DMS79 treated with DMSO at 0.1 percent for 48 hours (cell line): ENCODE data around the gene CCDC50.

ENCODE experiments used
- DNase-seq: peaks from one replicate; lab custom pipeline; 2025; lab: John Stamatoyannopoulos, UW

CCDC50 gene

DNA sequence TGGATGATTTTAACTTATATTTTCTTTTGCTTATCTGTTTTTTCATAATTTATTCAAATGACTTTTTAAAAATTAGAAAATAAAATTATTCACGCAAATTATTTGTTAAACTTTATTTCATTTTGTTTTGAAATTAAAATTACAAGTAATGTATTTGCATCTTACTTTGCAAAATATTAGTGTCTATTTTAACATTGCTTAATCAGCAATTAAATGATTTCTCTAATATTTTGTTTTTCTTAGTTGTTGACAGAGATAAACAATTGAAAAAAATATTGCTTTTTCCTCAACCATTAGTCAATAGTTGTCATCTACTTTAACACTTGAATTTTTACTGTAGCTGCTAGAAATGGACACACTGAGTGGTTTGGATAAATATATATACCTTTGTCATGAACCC, 99.0 kb downstream of the CCDC50 start:
- DNase-seq = no peak

DNA sequence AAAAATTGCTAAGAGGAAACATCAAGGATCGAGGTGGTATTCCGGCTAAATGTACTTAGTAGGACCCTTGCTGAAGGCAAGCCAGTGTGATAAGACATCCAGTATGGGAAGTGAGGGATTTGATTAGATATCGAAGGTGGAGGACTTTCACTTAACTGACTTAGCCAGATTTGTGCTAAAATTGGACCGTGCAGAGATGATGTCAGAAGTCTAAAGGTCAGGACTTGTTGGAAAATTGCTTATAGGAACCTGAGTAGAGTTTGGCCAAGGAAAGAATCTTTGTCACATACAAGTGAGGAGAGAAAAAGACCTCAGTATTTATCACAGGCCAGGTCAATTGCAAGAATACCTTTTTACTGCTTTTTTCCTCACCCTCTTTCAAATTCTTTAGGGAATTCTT, 100.9 kb downstream of the CCDC50 start:
- no peak for DNase-seq

DNA sequence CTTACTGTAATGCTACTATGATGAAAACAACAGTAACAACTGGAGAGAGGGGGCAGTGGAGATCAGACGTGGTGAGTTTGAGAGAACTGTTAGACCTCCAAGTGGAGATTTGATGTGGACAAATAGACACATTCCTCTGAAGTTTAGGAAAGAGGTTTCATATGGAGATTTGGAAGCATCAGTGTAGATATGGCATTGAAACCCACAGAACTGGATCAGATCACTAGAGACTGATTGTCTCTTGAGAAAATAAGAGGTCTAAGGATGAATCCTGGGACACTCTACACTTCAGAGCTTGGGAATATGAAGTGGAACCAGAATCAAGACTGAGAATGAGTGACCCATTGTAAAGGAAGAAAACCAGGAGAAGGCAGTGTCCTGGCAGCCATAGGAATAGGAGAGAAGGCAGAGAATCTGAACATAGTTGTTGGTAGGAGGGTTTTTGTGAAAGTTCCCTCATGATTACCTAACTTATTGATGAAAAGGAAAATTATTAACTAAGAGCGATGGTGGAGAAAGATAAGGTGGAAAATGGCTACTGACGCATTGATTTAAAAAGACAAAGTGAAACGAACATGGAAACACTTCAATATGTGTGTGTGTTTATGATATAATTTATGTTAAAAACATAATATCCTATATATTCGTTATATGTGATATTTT, 102.1 kb downstream of the CCDC50 start:
- no peak for DNase-seq

DNA sequence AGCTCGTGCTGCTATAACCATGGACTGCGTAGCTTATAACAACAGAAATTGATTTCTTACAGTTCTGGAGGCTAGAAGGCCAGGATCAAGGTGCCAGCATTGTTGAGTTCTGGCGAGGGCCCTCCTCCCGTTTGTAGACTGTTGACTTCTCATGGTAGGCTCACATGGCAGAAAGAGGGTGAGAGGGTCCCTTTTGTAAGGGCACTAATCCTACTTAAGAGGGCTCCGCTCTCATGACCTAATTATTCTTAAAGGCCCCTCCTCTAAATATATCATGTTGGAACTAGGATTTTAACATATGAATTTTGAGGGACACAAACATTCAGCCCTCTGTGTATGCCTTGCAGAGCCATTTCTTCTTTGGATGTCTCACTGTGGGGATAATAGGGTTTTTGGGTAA, 103.0 kb downstream of the CCDC50 start:
- no peak for DNase-seq

DNA sequence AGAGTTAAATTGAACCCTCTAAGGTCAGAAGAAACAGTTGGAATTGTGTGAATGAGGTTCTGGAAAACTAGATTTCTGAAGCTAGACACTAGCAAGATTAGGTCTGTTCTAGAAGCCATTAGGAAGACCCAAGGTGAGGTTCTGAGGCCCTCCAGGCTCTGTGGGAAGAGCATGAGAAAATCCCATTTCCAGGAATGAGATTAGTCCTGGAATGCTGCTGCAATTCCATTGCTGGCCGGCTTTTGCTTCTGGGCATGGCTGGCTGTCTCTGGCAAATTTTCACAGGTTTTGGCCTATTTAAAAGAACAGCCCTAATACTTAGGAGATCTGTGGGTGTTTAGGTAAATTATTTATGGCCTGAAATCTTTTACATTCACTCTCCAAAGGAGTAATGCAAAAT, 104.8 kb downstream of the CCDC50 start:
- DNase-seq = no peak

DNA sequence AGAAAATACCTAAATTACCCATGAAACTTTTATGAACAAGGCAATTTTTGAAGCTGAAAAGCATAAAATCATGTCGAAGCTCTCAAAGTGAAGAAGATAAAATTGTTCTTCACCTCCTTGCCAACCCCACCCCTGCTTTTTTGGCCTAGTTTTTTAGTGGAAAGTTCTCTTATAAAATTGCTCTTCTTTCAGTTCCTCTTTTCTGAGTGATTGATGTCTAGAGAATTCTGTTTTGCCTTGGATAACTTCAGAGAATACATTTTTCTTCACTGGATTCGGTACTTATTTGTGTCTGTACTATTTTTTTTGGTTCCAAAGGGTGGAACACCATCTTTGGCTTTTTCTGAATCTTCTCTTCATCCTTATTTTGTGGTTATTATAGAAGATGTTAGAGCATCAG, 106.8 kb downstream of the CCDC50 start:
- DNase-seq = no peak

DNA sequence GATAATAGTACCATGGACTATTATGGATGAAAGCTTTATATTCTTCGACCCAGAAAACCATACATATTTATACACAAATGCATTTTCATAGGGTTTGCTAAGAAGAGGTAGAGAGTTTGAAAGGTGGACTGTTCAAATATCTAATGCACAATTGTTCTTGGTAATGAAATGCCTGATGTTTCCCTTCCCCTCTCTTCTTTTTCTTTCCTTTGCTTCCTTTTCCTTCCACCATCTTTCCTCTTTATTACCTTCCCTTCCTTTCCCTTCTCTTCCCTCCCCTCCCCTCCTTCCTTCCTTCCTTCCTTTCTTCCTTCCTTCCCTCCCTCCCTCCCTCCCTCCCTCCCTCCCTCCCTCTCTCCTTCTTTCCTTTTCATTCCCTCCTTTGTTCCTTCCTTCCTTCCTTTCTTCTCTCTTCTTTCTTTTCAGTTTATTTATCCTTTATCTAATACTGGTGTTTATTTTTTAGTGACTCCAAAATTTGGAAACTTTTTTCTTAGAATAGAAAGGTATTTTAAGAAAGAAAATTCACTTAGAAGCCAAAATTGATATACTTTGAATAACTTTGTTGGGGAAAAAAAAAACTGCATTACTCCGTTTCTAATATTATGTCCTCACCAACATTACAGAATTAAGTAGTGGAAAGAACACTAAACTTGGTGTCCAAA, 109.1 kb downstream of the CCDC50 start:
- DNase-seq = no peak

DNA sequence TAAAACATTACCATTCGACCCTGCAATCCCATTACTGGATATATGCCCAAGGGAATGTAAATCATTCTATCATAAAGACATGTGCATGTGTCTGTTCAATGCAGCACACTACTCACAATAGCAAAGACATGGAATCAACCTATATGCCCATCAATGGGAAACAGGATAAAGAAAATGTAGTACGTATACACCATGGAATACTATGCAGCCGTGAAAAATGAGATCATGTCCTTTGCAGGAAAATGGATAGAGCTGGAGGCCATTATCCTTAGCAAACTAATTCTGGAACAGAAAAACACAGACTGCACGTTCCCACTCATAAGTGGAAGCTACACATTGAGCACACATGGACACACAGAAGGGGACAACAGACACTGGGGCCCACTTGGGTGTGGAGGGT, 111.3 kb downstream of the CCDC50 start:
- no peak for DNase-seq

DNA sequence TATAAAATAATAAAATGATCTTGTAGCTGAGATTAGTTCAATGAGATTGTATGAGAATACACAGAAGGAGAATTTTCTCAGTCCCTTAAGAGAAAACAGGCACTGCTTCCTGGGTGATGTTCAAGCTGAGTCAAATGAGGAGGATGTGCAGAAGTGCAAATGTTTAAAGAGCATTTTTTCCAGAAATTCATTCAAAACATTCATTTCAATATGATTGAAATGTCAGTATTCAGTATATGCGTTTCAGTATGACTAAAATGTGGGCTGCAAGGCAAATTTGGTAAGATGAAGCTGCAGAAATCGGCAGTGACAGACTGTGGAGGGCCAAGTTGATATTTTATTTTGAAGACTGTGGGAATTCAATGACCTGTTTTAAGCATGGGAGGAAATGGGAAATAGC, 112.5 kb downstream of the CCDC50 start:
- no peak for DNase-seq

DNA sequence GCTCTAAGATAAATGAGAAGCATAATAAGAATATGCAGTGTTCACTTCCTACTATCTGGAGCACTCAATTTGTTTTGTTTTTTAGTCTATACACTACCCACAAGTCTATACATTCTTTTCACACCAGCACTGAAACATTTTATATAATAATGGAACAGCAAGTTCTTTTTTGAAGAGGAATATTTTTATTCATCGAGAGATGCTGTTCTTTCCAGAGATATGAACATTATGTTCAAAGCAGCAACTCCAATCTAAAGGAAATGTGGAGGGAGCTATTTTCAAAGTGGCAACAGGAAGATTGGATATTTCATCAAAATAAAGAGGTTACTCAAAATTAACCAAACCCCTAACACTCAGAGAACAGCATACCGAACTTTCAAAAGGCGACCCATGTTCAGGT, 115.4 kb downstream of the CCDC50 start:
- DNase-seq = no peak
